HEK293T (cell line): ENCODE results near the gene NELFB.

ENCODE experiments used
- CTCF ChIA-PET: fragments of 350-600 bp; formaldehyde crosslinking; extraction: SDS; loops from one replicate; lab custom pipeline; 2021; ENCODE audit warnings: antibody characterized with exemption, inconsistent platforms; lab: Yijun Ruan, JAX
- POLR2A ChIA-PET: fragments of 350-600 bp; formaldehyde crosslinking; extraction: SDS; loops from one replicate; lab custom pipeline; 2020; ENCODE audit warnings: antibody characterized with exemption, inconsistent platforms; lab: Yijun Ruan, JAX
- DNase-seq: peaks from one replicate; pipeline ENCODE4 v3.0.0; 2012; ENCODE audit warnings: mixed read lengths; ENCODE audit errors: extremely low spot score
- ARNT ChIP-seq: fragments of 450-650 bp; IDR thresholded peaks from 2 replicates; pipeline ENCODE4 v1.6.1; 2017; ENCODE audit warnings: mild to moderate bottlenecking
- BHLHE40 ChIP-seq: fragments of 450-650 bp; IDR thresholded peaks from 2 replicates; pipeline ENCODE4 v1.6.1; 2016; ENCODE audit warnings: mild to moderate bottlenecking, moderate library complexity, borderline replicate concordance
- CTBP1 ChIP-seq: fragments of 450-650 bp; IDR thresholded peaks from 2 replicates; pipeline ENCODE4 v1.6.1; 2016; ENCODE audit warnings: borderline replicate concordance
- ELF4 ChIP-seq: fragments of 450-650 bp; IDR thresholded peaks from 2 replicates; pipeline ENCODE4 v1.6.1; 2017; ENCODE audit warnings: antibody characterized with exemption
- FOXA1 ChIP-seq: fragments of 450-650 bp; IDR thresholded peaks from 2 replicates; pipeline ENCODE4 v1.6.1; 2016; ENCODE audit warnings: mild to moderate bottlenecking
- FOXK2 ChIP-seq: fragments of 450-650 bp; IDR thresholded peaks from 2 replicates; pipeline ENCODE4 v1.6.1; 2016; ENCODE audit warnings: mild to moderate bottlenecking
- FOXM1 ChIP-seq: fragments of 450-650 bp; IDR thresholded peaks from 2 replicates; pipeline ENCODE4 v1.6.1; 2017; ENCODE audit warnings: mild to moderate bottlenecking, borderline replicate concordance
- HDGF ChIP-seq: fragments of 450-650 bp; IDR thresholded peaks from 2 replicates; pipeline ENCODE4 v1.6.1; 2017; ENCODE audit warnings: antibody characterized with exemption, borderline replicate concordance
- L3MBTL2 ChIP-seq: fragments of 450-650 bp; conservative IDR thresholded peaks from 2 replicates; pipeline ENCODE4 v1.6.1; 2016; ENCODE audit warnings: mild to moderate bottlenecking
- LEF1 ChIP-seq: fragments of 450-650 bp; IDR thresholded peaks from 2 replicates; pipeline ENCODE4 v1.6.1; 2017; ENCODE audit warnings: mild to moderate bottlenecking, borderline replicate concordance
- NFRKB ChIP-seq: fragments of 450-650 bp; IDR thresholded peaks from 2 replicates; pipeline ENCODE4 v1.6.1; 2016; ENCODE audit warnings: mild to moderate bottlenecking, moderate library complexity
- PKNOX1 ChIP-seq: fragments of 450-650 bp; IDR thresholded peaks from 2 replicates; pipeline ENCODE4 v1.6.1; 2016
- SP1 ChIP-seq: fragments of 450-650 bp; IDR thresholded peaks from 2 replicates; pipeline ENCODE4 v1.6.1; 2017
- SUZ12 ChIP-seq: fragments of 450-650 bp; IDR thresholded peaks from 2 replicates; pipeline ENCODE4 v1.6.1; 2016; ENCODE audit warnings: mild to moderate bottlenecking
- TARDBP ChIP-seq: fragments of 450-650 bp; IDR thresholded peaks from 2 replicates; pipeline ENCODE4 v1.6.1; 2016
- ZNF384 ChIP-seq: fragments of 450-650 bp; IDR thresholded peaks from 2 replicates; pipeline ENCODE4 v1.6.1; 2016

The NELFB gene

GRCh38 chr9:137278061-137278701, 23.1 kb downstream of the NELFB start:
- ChIA-PET POLR2A (no interaction called here), CTCF (no interaction called here)
- TF ChIP-seq HDGF = no peak
- no peak for TF ChIP-seq ARNT
- TF ChIP-seq NFRKB = no peak
- DNase-seq = no peak

GRCh38 chr9:137278721-137279711, 23.9 kb downstream of the NELFB start:
- no peak for DNase-seq
- POLR2A ChIA-PET = no interaction called here
- TF ChIP-seq BHLHE40 (no peak), NFRKB (no peak), CTBP1 (no peak), FOXA1 (no peak), FOXM1 (no peak), SUZ12 (no peak), TARDBP (no peak), ELF4 (no peak), PKNOX1 (no peak), ARNT (no peak), HDGF (no peak), L3MBTL2 (no peak), ZNF384 (no peak)
- CTCF ChIA-PET = no interaction called here

- no peak for DNase-seq
- no peak for TF ChIP-seq ZNF384
- no peak for TF ChIP-seq SP1
- no peak for TF ChIP-seq SUZ12
- no peak for TF ChIP-seq CTBP1
- no peak for TF ChIP-seq ARNT
- CTCF ChIA-PET = no interaction called here
- POLR2A ChIA-PET = interaction anchor here (1.0 kb wide), 1 partner anchor 22 kb away, joined by 4 read pairs; the partner anchor contains the start of gene NRARP
Observed at GRCh38 chr9:137279741-137280473, 24.8 kb downstream of the NELFB start.

GRCh38 chr9:137280474-137281344, 25.6 kb downstream of the NELFB start:
- TF ChIP-seq NFRKB (no peak), SP1 (no peak), LEF1 (no peak), FOXK2 (no peak), ARNT (no peak), ZNF384 (no peak), SUZ12 (no peak), FOXA1 (no peak), CTBP1 (no peak), TARDBP (no peak), L3MBTL2 (no peak)

GRCh38 chr9:137281345-137282116, 26.4 kb downstream of the NELFB start:
- CTCF ChIA-PET = no interaction called here
- POLR2A ChIA-PET = no interaction called here

More at GRCh38 chr9:137280474-137281344, 25.6 kb downstream of the NELFB start:
- ChIA-PET POLR2A (interaction anchor here (1.0 kb wide), 1 partner anchor 21 kb away, joined by 4 read pairs; the partner anchor contains the start of gene NRARP), CTCF (no interaction called here)
- no peak for DNase-seq

More at GRCh38 chr9:137281345-137282116, 26.4 kb downstream of the NELFB start:
- TF ChIP-seq LEF1 (no peak), ELF4 (no peak), ZNF384 (no peak), NFRKB (no peak), PKNOX1 (0 out of 2 replicates have a peak, but pooled peaks have one; percentile 9), CTBP1 (no peak)
- DNase-seq = no peak
